Subcutaneous adipose tissue (tissue), 4 donors: ENCODE results near the gene ACSF3. TPM values are rescaled to one million over a fixed set of nuclear protein-coding genes. Genes with fewer than 3 reads are reported as not detected.

Experiments
- CTCF ChIP-seq: fragments of 450-650 bp; IDR thresholded peaks from one replicate; pipeline ENCODE4 v1.5.1; 2016; ENCODE audit warnings: low read depth, mild to moderate bottlenecking, control low read depth, antibody characterized with exemption, moderate library complexity
- total RNA-seq, 4 donors: library from RNA; depleted of rRNA; stranded (reverse); fragments of >200 nt; gene quantifications; one replicate each; pipeline ENCODE4 v1.1.0, GENCODE V29; 2016

Gene ACSF3
- total RNA-seq, 4 donors from 2014 or later: 17.4 to 40.1 (median 22.5) TPM

- no peak for TF ChIP-seq CTCF
Observed at GRCh38 chr16:89105599-89106151, 12.0 kb downstream of the ACSF3 start.

GRCh38 chr16:89106533-89107202, 13.0 kb downstream of the ACSF3 start:
- TF ChIP-seq CTCF: no peak

- no peak for TF ChIP-seq CTCF
Observed at GRCh38 chr16:89107203-89107582, 13.5 kb downstream of the ACSF3 start.

GRCh38 chr16:89108416-89108815, 14.8 kb downstream of the ACSF3 start:
- TF ChIP-seq CTCF: no peak

- no peak for TF ChIP-seq CTCF
Observed at GRCh38 chr16:89110641-89111040, 17.0 kb downstream of the ACSF3 start.

- TF ChIP-seq CTCF: no peak
Observed at GRCh38 chr16:89111263-89111662, 17.6 kb downstream of the ACSF3 start.

GRCh38 chr16:89112377-89113151, 18.9 kb downstream of the ACSF3 start:
- TF ChIP-seq CTCF: no peak
